GM20431 (cell line): Measurements from ENCODE around the gene NPLOC4.

Experiments used
- in situ Hi-C: fragments of 300-500 bp; cut with MseI, MboI; formaldehyde crosslinking; loops from one replicate; pipeline ENCODE4 v1.15.0; 2020; ENCODE audit warnings: low sequenced_read_pairs; ENCODE audit not compliant: unreplicated experiment

NPLOC4 gene

GRCh38 chr17:81574643-81574956, 62.3 kb downstream of the NPLOC4 start:
- in situ Hi-C loops, result no loop called here

- in situ Hi-C loops, result no loop called here
These were observed 62.9 kb downstream of the NPLOC4 start for GRCh38 chr17:81573794-81574642.

- in situ Hi-C loops, result no loop called here
These were observed 64.2 kb downstream of the NPLOC4 start for GRCh38 chr17:81572563-81573168.

GRCh38 chr17:81570964-81571363, 65.9 kb downstream of the NPLOC4 start:
- in situ Hi-C loops, result no loop called here

- in situ Hi-C loops, result no loop called here
These were observed 66.9 kb downstream of the NPLOC4 start for GRCh38 chr17:81569986-81570514.

GRCh38 chr17:81568416-81568815, 68.5 kb downstream of the NPLOC4 start:
- in situ Hi-C loops, result no loop called here

- in situ Hi-C loops, result no loop called here
These were observed 69.7 kb downstream of the NPLOC4 start for GRCh38 chr17:81567191-81567590.

GRCh38 chr17:81566461-81567126, 70.3 kb downstream of the NPLOC4 start:
- in situ Hi-C loops, result no loop called here

- in situ Hi-C loops, result no loop called here
These were observed 71.7 kb downstream of the NPLOC4 start for GRCh38 chr17:81565231-81565630.

- in situ Hi-C loops, result no loop called here
These were observed 72.1 kb downstream of the NPLOC4 start for GRCh38 chr17:81564778-81565177.

GRCh38 chr17:81563861-81564586, 72.9 kb downstream of the NPLOC4 start:
- in situ Hi-C loops, result no loop called here

GRCh38 chr17:81561494-81561885, 75.4 kb downstream of the NPLOC4 start:
- in situ Hi-C loops, result no loop called here

- in situ Hi-C loops, result no loop called here
These were observed 77.7 kb downstream of the NPLOC4 start for GRCh38 chr17:81558941-81559806.

GRCh38 chr17:81558115-81558468, 78.8 kb downstream of the NPLOC4 start:
- in situ Hi-C loops, result no loop called here

GRCh38 chr17:81557276-81558114, 79.4 kb downstream of the NPLOC4 start:
- in situ Hi-C loops, result no loop called here

GRCh38 chr17:81556863-81557262, 80.0 kb downstream of the NPLOC4 start:
- in situ Hi-C loops, result no loop called here

- in situ Hi-C loops, result no loop called here
These were observed 80.7 kb downstream of the NPLOC4 start for GRCh38 chr17:81556175-81556691.

- in situ Hi-C loops, result no loop called here
These were observed 83.2 kb downstream of the NPLOC4 start for GRCh38 chr17:81553616-81554181.
